Measurements from ENCODE around the gene SH3TC1.

GRCh38 chr4:8286719-8287342, 87.7 kb downstream of the SH3TC1 start:
- TF ChIP-seq YY1 (IDR thresholded peaks at IDR 0.05; ENCODE audit: insufficient read depth, insufficient read length): no peak
- TF ChIP-seq ZNF274 (IDR thresholded peaks at IDR 0.05; ENCODE audit: low read depth, low read length): no peak

All from NT2/D1 (cell line).